Astrocyte (in vitro differentiated cells and primary cell): ENCODE results near the gene ZBTB8B. TPM values are rescaled to one million over a fixed set of nuclear protein-coding genes. Genes with fewer than 3 reads are reported as not detected.

Experiments
- DNase-seq: peaks from one replicate; pipeline ENCODE4 v3.0.0-alpha.2; 2010; ENCODE audit warnings: low read depth
- FAIRE-seq: peaks from 2 replicates; lab custom pipeline; 2011; peaks lifted over from hg19 to GRCh38; lab: Jason Lieb, UNC
- H2AFZ ChIP-seq: 2 replicates; pipeline ENCODE4 v1.6.0; 2012; ENCODE audit warnings: low read depth, low read length, inconsistent platforms
- H3K27ac ChIP-seq: 2 replicates; pipeline ENCODE4 v1.5.1; 2011; ENCODE audit warnings: low read depth, low read length, inconsistent platforms
- H3K27me3 ChIP-seq: 2 replicates; pipeline ENCODE4 v1.6.0; 2011; ENCODE audit warnings: low read length, inconsistent platforms; ENCODE audit not compliant: insufficient read depth
- H3K36me3 ChIP-seq: 2 replicates; pipeline ENCODE4 v1.5.1; 2011; ENCODE audit warnings: low read length, inconsistent platforms; ENCODE audit not compliant: insufficient read depth
- H3K4me1 ChIP-seq: 2 replicates; pipeline ENCODE4 v1.5.1; 2011; ENCODE audit warnings: low read length, inconsistent platforms; ENCODE audit not compliant: insufficient read depth
- H3K4me2 ChIP-seq: 2 replicates; pipeline ENCODE4 v1.6.0; 2012; ENCODE audit warnings: low read length, inconsistent platforms
- H3K4me3 ChIP-seq: 2 replicates; pipeline ENCODE4 v1.5.1; 2011; ENCODE audit warnings: low read depth, mild to moderate bottlenecking, low read length, inconsistent platforms; ENCODE audit not compliant: insufficient read depth
- H3K79me2 ChIP-seq: 2 replicates; pipeline ENCODE4 v1.6.0; 2012; ENCODE audit warnings: mild to moderate bottlenecking, low read length, inconsistent platforms; ENCODE audit not compliant: insufficient read depth
- H3K9ac ChIP-seq: 2 replicates; pipeline ENCODE4 v1.6.0; 2012; ENCODE audit warnings: mild to moderate bottlenecking, low read length, inconsistent platforms
- H3K9me3 ChIP-seq: 2 replicates; pipeline ENCODE4 v1.5.1; 2012; ENCODE audit warnings: low read depth, mild to moderate bottlenecking, low read length, inconsistent platforms; ENCODE audit not compliant: insufficient read depth
- H4K20me1 ChIP-seq: 2 replicates; pipeline ENCODE4 v1.6.0; 2012; ENCODE audit warnings: low read length, inconsistent platforms; ENCODE audit not compliant: insufficient read depth
- H3K27ac Mint-ChIP-seq: one replicate; pipeline ENCODE4 v1.8.0; 2021; ENCODE audit warnings: mild to moderate bottlenecking, mixed read lengths; ENCODE audit not compliant: unreplicated experiment
- H3K27me3 Mint-ChIP-seq: one replicate; pipeline ENCODE4 v1.8.0; 2021; ENCODE audit warnings: low read depth, mixed read lengths; ENCODE audit not compliant: unreplicated experiment
- H3K36me3 Mint-ChIP-seq: one replicate; pipeline ENCODE4 v1.8.0; 2021; ENCODE audit warnings: low read depth, mixed read lengths; ENCODE audit not compliant: unreplicated experiment
- H3K4me1 Mint-ChIP-seq: one replicate; pipeline ENCODE4 v1.8.0; 2021; ENCODE audit warnings: low read depth, mixed read lengths; ENCODE audit not compliant: unreplicated experiment
- H3K4me3 Mint-ChIP-seq: one replicate; pipeline ENCODE4 v1.8.0; 2021; ENCODE audit warnings: mild to moderate bottlenecking, moderate library complexity, mixed read lengths; ENCODE audit not compliant: unreplicated experiment
- H3K9me3 Mint-ChIP-seq: one replicate; pipeline ENCODE4 v1.8.0; 2021; ENCODE audit warnings: mild to moderate bottlenecking, mixed read lengths; ENCODE audit not compliant: unreplicated experiment
- CTCF ChIP-seq: IDR thresholded peaks from 2 replicates; pipeline ENCODE4 v1.5.1; 2011; ENCODE audit warnings: low read depth, mild to moderate bottlenecking, inconsistent platforms, low read length, moderate library complexity; ENCODE audit not compliant: insufficient read depth
- EZH2 ChIP-seq: IDR thresholded peaks from 2 replicates; pipeline ENCODE4 v1.6.1; 2012; ENCODE audit warnings: mild to moderate bottlenecking, low read length, inconsistent platforms; ENCODE audit not compliant: insufficient read depth
- total RNA-seq: library from RNA; stranded (reverse); gene quantifications from 2 replicates; pipeline ENCODE4 v1.2.1, GENCODE V29; 2021

ZBTB8B gene
- total RNA-seq, 1 donor from 2014 or later: 0.18 TPM

- Histone ChIP-seq H2AFZ (no peak overlapping the region), H3K79me2 (no peaks in the 10 kb centered on the region), H4K20me1 (no peaks in the 10 kb centered on the region), H3K36me3 (no peaks in the 10 kb centered on the region), H3K9me3 (no peaks in the 10 kb centered on the region), H3K4me2 (no peak overlapping the region), H3K4me3 (no peak overlapping the region), H3K4me1 (peaks cover 12% of the 10 kb centered on the region), H3K27me3 (no peaks in the 10 kb centered on the region), H3K9ac (no peak overlapping the region), H3K27ac (no peak overlapping the region)
- H3K4me3 Mint-ChIP-seq: no peak overlapping the region
- H3K27me3 Mint-ChIP-seq: no peaks in the 10 kb centered on the region
- peaks cover 3% of the 10 kb centered on the region for H3K9me3 Mint-ChIP-seq
- FAIRE-seq: no peak
- DNase-seq: no peak
- TF ChIP-seq CTCF (no peak), EZH2 (no peak)
- peaks cover 2% of the 10 kb centered on the region for H3K4me1 Mint-ChIP-seq
- no peak overlapping the region for H3K27ac Mint-ChIP-seq
- H3K36me3 Mint-ChIP-seq: no peaks in the 10 kb centered on the region
Measured at GRCh38 chr1:32487182-32487581, 22.3 kb downstream of the ZBTB8B start.

- Histone ChIP-seq H3K79me2 (no peaks in the 10 kb centered on the region), H3K4me2 (no peak overlapping the region), H3K27me3 (no peaks in the 10 kb centered on the region), H3K36me3 (no peaks in the 10 kb centered on the region), H2AFZ (no peak overlapping the region), H3K4me3 (no peak overlapping the region), H3K9ac (no peak overlapping the region), H4K20me1 (no peaks in the 10 kb centered on the region), H3K9me3 (no peaks in the 10 kb centered on the region), H3K4me1 (peaks cover 16% of the 10 kb centered on the region), H3K27ac (no peak overlapping the region)
- H3K27me3 Mint-ChIP-seq: no peaks in the 10 kb centered on the region
- TF ChIP-seq CTCF: no peak
- TF ChIP-seq EZH2: no peak
- no peaks in the 10 kb centered on the region for H3K36me3 Mint-ChIP-seq
- no peak for DNase-seq
- no peak overlapping the region for H3K4me3 Mint-ChIP-seq
- H3K9me3 Mint-ChIP-seq: peaks cover 3% of the 10 kb centered on the region
- no peak overlapping the region for H3K27ac Mint-ChIP-seq
- FAIRE-seq: no peak
- peaks cover 9% of the 10 kb centered on the region for H3K4me1 Mint-ChIP-seq
Measured at GRCh38 chr1:32489774-32490454, 25.0 kb downstream of the ZBTB8B start.

- H3K4me2 ChIP-seq: no peak overlapping the region
- no peak overlapping the region for H2AFZ ChIP-seq
- FAIRE-seq (no peak), DNase-seq (no peak)
- no peak for TF ChIP-seq CTCF
- TF ChIP-seq EZH2: no peak
- no peaks in the 10 kb centered on the region for H3K36me3 Mint-ChIP-seq
- H3K27ac Mint-ChIP-seq: no peak overlapping the region
- no peaks in the 10 kb centered on the region for H3K36me3 ChIP-seq
- no peak overlapping the region for H3K4me3 ChIP-seq
- H3K27me3 Mint-ChIP-seq: no peaks in the 10 kb centered on the region
- no peaks in the 10 kb centered on the region for H3K27me3 ChIP-seq
- no peak overlapping the region for H3K27ac ChIP-seq
- no peaks in the 10 kb centered on the region for H3K9me3 ChIP-seq
- H3K9me3 Mint-ChIP-seq: no peaks in the 10 kb centered on the region
- H3K9ac ChIP-seq: no peak overlapping the region
- H3K4me3 Mint-ChIP-seq: no peak overlapping the region
- peaks cover 9% of the 10 kb centered on the region for H3K4me1 Mint-ChIP-seq
- no peaks in the 10 kb centered on the region for H4K20me1 ChIP-seq
- H3K79me2 ChIP-seq: no peaks in the 10 kb centered on the region
- H3K4me1 ChIP-seq: peaks cover 4% of the 10 kb centered on the region
Measured at GRCh38 chr1:32491386-32491785, 26.5 kb downstream of the ZBTB8B start.
